Measurements from ENCODE around the gene SCMH1.

SCMH1 gene

GRCh38 chr1:41032147-41032546, 210.0 kb downstream of the SCMH1 start:
- Histone ChIP-seq H3K9me3 (ENCODE audit: low read length) (no peaks in the 10 kb centered on the region), H3K27me3 (ENCODE audit: insufficient read depth, low read length) (no peaks in the 10 kb centered on the region), H3K36me3 (ENCODE audit: insufficient read depth, low read length) (peaks cover 66% of the 10 kb centered on the region), H2AFZ (ENCODE audit: low read depth, low read length) (no peak overlapping the region), H3K4me1 (ENCODE audit: insufficient read depth, low read length) (no peaks in the 10 kb centered on the region), H3K4me3 (ENCODE audit: low read length) (no peak overlapping the region)

- H2AFZ ChIP-seq (ENCODE audit: low read depth, low read length), result no peak overlapping the region
- no peaks in the 10 kb centered on the region for H3K27me3 ChIP-seq (ENCODE audit: insufficient read depth, low read length)
- H3K9me3 ChIP-seq (ENCODE audit: low read length), result no peaks in the 10 kb centered on the region
- H3K36me3 ChIP-seq (ENCODE audit: insufficient read depth, low read length), result peaks cover 61% of the 10 kb centered on the region
- no peaks in the 10 kb centered on the region for H3K4me1 ChIP-seq (ENCODE audit: insufficient read depth, low read length)
- no peak overlapping the region for H3K4me3 ChIP-seq (ENCODE audit: low read length)
Measured at GRCh38 chr1:41030872-41031616, 211.1 kb downstream of the SCMH1 start.

- Histone ChIP-seq H3K9me3 (ENCODE audit: low read length) (no peaks in the 10 kb centered on the region), H3K4me3 (ENCODE audit: low read length) (no peak overlapping the region), H3K36me3 (ENCODE audit: insufficient read depth, low read length) (peaks cover 38% of the 10 kb centered on the region), H3K27me3 (ENCODE audit: insufficient read depth, low read length) (no peaks in the 10 kb centered on the region), H3K4me1 (ENCODE audit: insufficient read depth, low read length) (peaks cover 6% of the 10 kb centered on the region), H2AFZ (ENCODE audit: low read depth, low read length) (no peak overlapping the region)
Measured at GRCh38 chr1:41028034-41028642, 214.0 kb downstream of the SCMH1 start.

GRCh38 chr1:41025979-41026819, 215.9 kb downstream of the SCMH1 start:
- H3K27me3 ChIP-seq (ENCODE audit: insufficient read depth, low read length), result no peaks in the 10 kb centered on the region
- no peak overlapping the region for H2AFZ ChIP-seq (ENCODE audit: low read depth, low read length)
- H3K4me1 ChIP-seq (ENCODE audit: insufficient read depth, low read length), result peaks cover 6% of the 10 kb centered on the region
- H3K36me3 ChIP-seq (ENCODE audit: insufficient read depth, low read length), result peaks cover 30% of the 10 kb centered on the region
- H3K4me3 ChIP-seq (ENCODE audit: low read length), result no peak overlapping the region
- no peaks in the 10 kb centered on the region for H3K9me3 ChIP-seq (ENCODE audit: low read length)

- no peak overlapping the region for H2AFZ ChIP-seq (ENCODE audit: low read depth, low read length)
Measured at GRCh38 chr1:41024953-41025352, 217.2 kb downstream of the SCMH1 start.

GRCh38 chr1:41023279-41023990, 218.7 kb downstream of the SCMH1 start:
- no peak overlapping the region for H3K4me3 ChIP-seq (ENCODE audit: low read length)
- H2AFZ ChIP-seq (ENCODE audit: low read depth, low read length), result no peak overlapping the region
- peaks cover 23% of the 10 kb centered on the region for H3K36me3 ChIP-seq (ENCODE audit: insufficient read depth, low read length)
- peaks cover 6% of the 10 kb centered on the region for H3K4me1 ChIP-seq (ENCODE audit: insufficient read depth, low read length)
- no peaks in the 10 kb centered on the region for H3K27me3 ChIP-seq (ENCODE audit: insufficient read depth, low read length)
- H3K9me3 ChIP-seq (ENCODE audit: low read length), result no peaks in the 10 kb centered on the region

More at GRCh38 chr1:41024953-41025352, 217.2 kb downstream of the SCMH1 start:
- H3K4me1 ChIP-seq (ENCODE audit: insufficient read depth, low read length), result peaks cover 6% of the 10 kb centered on the region
- no peaks in the 10 kb centered on the region for H3K27me3 ChIP-seq (ENCODE audit: insufficient read depth, low read length)
- peaks cover 23% of the 10 kb centered on the region for H3K36me3 ChIP-seq (ENCODE audit: insufficient read depth, low read length)
- H3K4me3 ChIP-seq (ENCODE audit: low read length), result no peak overlapping the region
- no peaks in the 10 kb centered on the region for H3K9me3 ChIP-seq (ENCODE audit: low read length)

- Histone ChIP-seq H3K4me3 (ENCODE audit: low read length) (no peak overlapping the region), H3K36me3 (ENCODE audit: insufficient read depth, low read length) (peaks cover 27% of the 10 kb centered on the region), H2AFZ (ENCODE audit: low read depth, low read length) (no peak overlapping the region), H3K4me1 (ENCODE audit: insufficient read depth, low read length) (peaks cover 6% of the 10 kb centered on the region), H3K27me3 (ENCODE audit: insufficient read depth, low read length) (no peaks in the 10 kb centered on the region), H3K9me3 (ENCODE audit: low read length) (no peaks in the 10 kb centered on the region)
Measured at GRCh38 chr1:41022424-41022823, 219.7 kb downstream of the SCMH1 start.

GRCh38 chr1:41021526-41022308, 220.4 kb downstream of the SCMH1 start, which contains the start of gene SLFNL1:
SLFNL1 (minus strand) TSS chr1:41021725; CDS start chr1:41020660, 1,065 bp downstream.
- Histone ChIP-seq H3K4me1 (ENCODE audit: insufficient read depth, low read length) (peaks cover 6% of the 10 kb centered on the region), H3K27me3 (ENCODE audit: insufficient read depth, low read length) (no peaks in the 10 kb centered on the region), H3K4me3 (ENCODE audit: low read length) (no peak within 1 kb of the TSS), H3K9me3 (ENCODE audit: low read length) (no peaks in the 10 kb centered on the region), H2AFZ (ENCODE audit: low read depth, low read length) (no peak within 1 kb of the TSS), H3K36me3 (ENCODE audit: insufficient read depth, low read length) (peaks cover 30% of the 10 kb centered on the region)

GRCh38 chr1:41020654-41021053, 221.5 kb downstream of the SCMH1 start:
- Histone ChIP-seq H3K27me3 (ENCODE audit: insufficient read depth, low read length) (no peaks in the 10 kb centered on the region), H3K4me1 (ENCODE audit: insufficient read depth, low read length) (peaks cover 6% of the 10 kb centered on the region), H2AFZ (ENCODE audit: low read depth, low read length) (no peak overlapping the region), H3K4me3 (ENCODE audit: low read length) (no peak overlapping the region), H3K36me3 (ENCODE audit: insufficient read depth, low read length) (peaks cover 33% of the 10 kb centered on the region), H3K9me3 (ENCODE audit: low read length) (no peaks in the 10 kb centered on the region)

GRCh38 chr1:41020109-41020576, 222.0 kb downstream of the SCMH1 start:
- no peaks in the 10 kb centered on the region for H3K9me3 ChIP-seq (ENCODE audit: low read length)
- peaks cover 37% of the 10 kb centered on the region for H3K36me3 ChIP-seq (ENCODE audit: insufficient read depth, low read length)
- no peak overlapping the region for H2AFZ ChIP-seq (ENCODE audit: low read depth, low read length)
- H3K27me3 ChIP-seq (ENCODE audit: insufficient read depth, low read length), result no peaks in the 10 kb centered on the region
- no peak overlapping the region for H3K4me3 ChIP-seq (ENCODE audit: low read length)
- H3K4me1 ChIP-seq (ENCODE audit: insufficient read depth, low read length), result peaks cover 3% of the 10 kb centered on the region

- H3K4me1 ChIP-seq (ENCODE audit: insufficient read depth, low read length), result no peaks in the 10 kb centered on the region
- no peak overlapping the region for H2AFZ ChIP-seq (ENCODE audit: low read depth, low read length)
- H3K4me3 ChIP-seq (ENCODE audit: low read length), result no peak overlapping the region
- H3K36me3 ChIP-seq (ENCODE audit: insufficient read depth, low read length), result peaks cover 43% of the 10 kb centered on the region
- H3K27me3 ChIP-seq (ENCODE audit: insufficient read depth, low read length), result no peaks in the 10 kb centered on the region
- H3K9me3 ChIP-seq (ENCODE audit: low read length), result no peaks in the 10 kb centered on the region
Measured at GRCh38 chr1:41019353-41019745, 222.8 kb downstream of the SCMH1 start.

GRCh38 chr1:41018018-41018410, 224.1 kb downstream of the SCMH1 start:
- H3K9me3 ChIP-seq (ENCODE audit: low read length), result no peaks in the 10 kb centered on the region
- H3K4me3 ChIP-seq (ENCODE audit: low read length), result no peak overlapping the region
- no peaks in the 10 kb centered on the region for H3K27me3 ChIP-seq (ENCODE audit: insufficient read depth, low read length)
- no peak overlapping the region for H2AFZ ChIP-seq (ENCODE audit: low read depth, low read length)
- peaks cover 52% of the 10 kb centered on the region for H3K36me3 ChIP-seq (ENCODE audit: insufficient read depth, low read length)
- H3K4me1 ChIP-seq (ENCODE audit: insufficient read depth, low read length), result no peaks in the 10 kb centered on the region
